ENCODE results near the gene PTDSS2. TPM values are rescaled to one million over a fixed set of nuclear protein-coding genes. Genes with fewer than 3 reads are reported as not detected.

Gene PTDSS2
- total and polyA plus RNA-seq, 10 of the 15 experiments (the other 5 are each of a cell fraction or from before 2014, with no cell fraction given) = 0.39 to 21.1 (median 10.8) TPM

DNA sequence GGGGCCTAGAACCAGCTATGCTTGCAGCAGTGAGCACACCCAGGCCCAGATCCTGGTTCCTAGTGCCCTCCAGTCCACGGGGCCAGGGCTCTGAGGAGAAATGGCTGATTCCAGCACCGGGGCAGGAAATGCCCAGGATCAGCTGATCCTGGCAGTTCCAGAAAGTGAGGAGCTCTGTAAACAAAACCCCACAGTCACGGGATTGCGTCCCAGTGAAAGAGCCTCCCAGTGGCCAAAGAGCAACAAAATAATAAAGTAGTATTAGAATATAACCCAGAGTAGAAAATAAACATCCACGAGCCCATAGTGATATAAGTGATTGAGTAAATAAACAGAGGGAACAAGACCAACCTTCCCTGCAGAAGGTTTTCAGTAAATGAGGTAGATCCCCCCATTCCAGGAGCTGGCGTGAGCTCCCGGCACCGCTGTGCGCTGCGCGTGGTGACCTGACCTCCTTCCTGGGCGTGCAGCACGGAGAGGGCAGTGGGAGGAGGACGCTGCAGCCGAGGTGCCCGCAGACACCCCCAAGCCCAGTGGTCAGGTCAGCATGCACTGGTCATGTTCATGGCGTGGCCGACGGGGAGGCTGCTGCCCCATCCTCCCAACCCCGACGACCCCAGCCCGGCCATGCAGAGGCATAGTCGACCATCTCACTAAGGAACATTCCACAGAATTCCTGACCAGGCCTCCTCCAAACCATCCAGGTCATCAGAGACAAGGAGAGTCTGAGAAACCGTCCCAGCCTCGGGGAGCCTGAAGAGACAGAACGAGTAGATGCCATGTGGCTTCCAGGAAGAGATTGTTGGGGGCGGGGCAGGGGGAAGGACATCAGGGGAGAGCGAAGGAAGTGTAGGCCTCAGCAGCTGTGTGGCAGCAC is 19.8 kb downstream of the PTDSS2 start:
- WGBS (ENCODE audit: insufficient coverage, insufficient replicate concordance, low lambda C conversion rate, missing lambda C conversion rate) = 88% methylated on average over 22 of the region's 28 CpGs
- Histone ChIP-seq H3K9ac (ENCODE audit: control insufficient read depth, insufficient read depth, low read length) (no peak overlapping the region), H3K4me3 (no peak overlapping the region), H2AFZ (ENCODE audit: control insufficient read depth, low read depth, low read length) (no peak overlapping the region), H4K20me1 (ENCODE audit: control insufficient read depth, insufficient read depth) (no peaks in the 10 kb centered on the region), H3K79me2 (ENCODE audit: control insufficient read depth, insufficient read depth, low read length) (no peaks in the 10 kb centered on the region), H3K9me3 (replicated peaks; ENCODE audit: control insufficient read depth, insufficient read depth, low read length) (no peaks in the 10 kb centered on the region), H3K36me3 (ENCODE audit: control insufficient read depth in 2 of 2, insufficient read depth in 2 of 2, low read length in 1 of 2) (no peaks in the 10 kb centered on the region), H3K4me1 (ENCODE audit: control insufficient read depth, insufficient read depth, low read length) (no peaks in the 10 kb centered on the region), H3K27ac (ENCODE audit: control insufficient read depth, insufficient read depth) (no peak overlapping the region), H3K27me3 (replicated peaks in 1 of 2; ENCODE audit: control insufficient read depth in 2 of 2, insufficient read depth in 2 of 2, low read length in 1 of 2) (no peaks in the 10 kb centered on the region), H3K4me2 (ENCODE audit: control insufficient read depth, insufficient read depth) (no peak overlapping the region)
- SMC1A ChIA-PET (ENCODE audit: uncharacterized antibody, unreplicated experiment) = no interaction called here
- intact Hi-C loops (cut with micrococcal nuclease; ENCODE audit: unreplicated experiment) = no loop called here
- ATAC-seq (no peak), FAIRE-seq (no peak), DNase-seq (ENCODE audit: low read depth, low spot score) (no peak)
- no TSS peak for BruUV-seq (replicated peaks)
- CTCF ChIA-PET = no interaction called here
- TF ChIP-seq NFYA (IDR thresholded peaks at IDR 0.05; ENCODE audit: borderline replicate concordance, low read depth, low read length) = no peak
- POLR2A ChIA-PET = no interaction called here
- RAD21 ChIA-PET (ENCODE audit: unreplicated experiment) = no interaction called here
- in situ Hi-C loops (cut with MboI) = no loop called here

DNA sequence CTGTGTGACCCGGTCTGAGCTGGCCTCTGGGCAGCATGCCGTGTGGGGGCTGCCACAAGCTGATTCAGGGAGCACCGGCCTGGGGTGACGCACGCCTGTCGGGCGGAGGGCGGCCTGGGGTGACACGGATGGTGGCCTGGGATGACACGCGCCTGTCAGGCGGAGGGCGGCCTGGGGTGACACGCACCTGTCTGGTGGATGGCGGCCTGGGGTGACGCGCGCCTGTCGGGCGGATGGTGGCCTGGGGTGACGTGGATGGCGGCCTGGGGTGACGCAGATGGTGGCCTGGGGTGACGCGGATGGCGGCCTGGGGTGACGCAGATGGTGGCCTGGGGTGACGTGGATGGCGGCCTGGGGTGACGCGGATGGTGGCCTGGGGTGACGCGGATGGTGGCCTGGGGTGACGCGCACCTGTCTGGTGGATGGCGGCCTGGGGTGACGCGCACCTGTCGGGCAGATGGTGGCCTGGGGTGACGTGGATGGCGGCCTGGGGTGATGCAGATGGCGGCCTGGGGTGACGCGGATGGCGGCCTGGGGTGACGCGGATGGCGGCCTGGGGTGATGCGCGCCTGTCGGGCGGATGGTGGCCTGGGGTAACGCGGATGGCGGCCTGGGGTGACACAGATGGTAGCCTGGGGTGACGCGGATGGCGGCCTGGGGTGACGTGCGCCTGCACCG is 21.5 kb downstream of the PTDSS2 start:
- CTCF ChIA-PET = no interaction called here
- Histone ChIP-seq H3K4me1 (ENCODE audit: control insufficient read depth, insufficient read depth, low read length) (no peaks in the 10 kb centered on the region), H3K27ac (ENCODE audit: control insufficient read depth, insufficient read depth) (no peak overlapping the region), H3K79me2 (ENCODE audit: control insufficient read depth, insufficient read depth, low read length) (no peaks in the 10 kb centered on the region), H3K4me3 (no peak overlapping the region), H3K27me3 (replicated peaks in 1 of 2; ENCODE audit: control insufficient read depth in 2 of 2, insufficient read depth in 2 of 2, low read length in 1 of 2) (no peaks in the 10 kb centered on the region), H3K4me2 (ENCODE audit: control insufficient read depth, insufficient read depth) (no peak overlapping the region), H3K9me3 (replicated peaks; ENCODE audit: control insufficient read depth, insufficient read depth, low read length) (no peaks in the 10 kb centered on the region), H3K9ac (ENCODE audit: control insufficient read depth, insufficient read depth, low read length) (no peak overlapping the region), H3K36me3 (ENCODE audit: control insufficient read depth in 2 of 2, insufficient read depth in 2 of 2, low read length in 1 of 2) (no peaks in the 10 kb centered on the region; a peak in 1 of 4 replicates), H4K20me1 (ENCODE audit: control insufficient read depth, insufficient read depth) (no peaks in the 10 kb centered on the region), H2AFZ (ENCODE audit: control insufficient read depth, low read depth, low read length) (no peak overlapping the region)
- intact Hi-C loops (cut with micrococcal nuclease; ENCODE audit: unreplicated experiment) = no loop called here
- no TSS peak for BruUV-seq (replicated peaks)
- SMC1A ChIA-PET (ENCODE audit: uncharacterized antibody, unreplicated experiment) = no interaction called here
- in situ Hi-C loops (cut with MboI) = no loop called here
- FAIRE-seq (no peak), DNase-seq (ENCODE audit: low read depth, low spot score) (no peak), ATAC-seq (no peak)
- 95% methylated on average over 33 of the region's 61 CpGs for WGBS (ENCODE audit: insufficient coverage, insufficient replicate concordance, low lambda C conversion rate, missing lambda C conversion rate)
- POLR2A ChIA-PET = no interaction called here
- RAD21 ChIA-PET (ENCODE audit: unreplicated experiment) = no interaction called here
- TF ChIP-seq BCL11A (IDR thresholded peaks at IDR 0.05; ENCODE audit: low read depth, low read length) (no peak), EED (IDR thresholded peaks at IDR 0.05; ENCODE audit: low read depth) (no peak), ZNF622 (IDR thresholded peaks at IDR 0.05) (no peak), SMAD1 (IDR thresholded peaks at IDR 0.05; ENCODE audit: low read depth, partially characterized antibody) (no peak), MTA3 (IDR thresholded peaks at IDR 0.05; ENCODE audit: borderline replicate concordance, low read length) (no peak), RFX5 (IDR thresholded peaks at IDR 0.05; ENCODE audit: low read depth, low read length) (no peak)
- TF ChIP-seq, protein P1, sequence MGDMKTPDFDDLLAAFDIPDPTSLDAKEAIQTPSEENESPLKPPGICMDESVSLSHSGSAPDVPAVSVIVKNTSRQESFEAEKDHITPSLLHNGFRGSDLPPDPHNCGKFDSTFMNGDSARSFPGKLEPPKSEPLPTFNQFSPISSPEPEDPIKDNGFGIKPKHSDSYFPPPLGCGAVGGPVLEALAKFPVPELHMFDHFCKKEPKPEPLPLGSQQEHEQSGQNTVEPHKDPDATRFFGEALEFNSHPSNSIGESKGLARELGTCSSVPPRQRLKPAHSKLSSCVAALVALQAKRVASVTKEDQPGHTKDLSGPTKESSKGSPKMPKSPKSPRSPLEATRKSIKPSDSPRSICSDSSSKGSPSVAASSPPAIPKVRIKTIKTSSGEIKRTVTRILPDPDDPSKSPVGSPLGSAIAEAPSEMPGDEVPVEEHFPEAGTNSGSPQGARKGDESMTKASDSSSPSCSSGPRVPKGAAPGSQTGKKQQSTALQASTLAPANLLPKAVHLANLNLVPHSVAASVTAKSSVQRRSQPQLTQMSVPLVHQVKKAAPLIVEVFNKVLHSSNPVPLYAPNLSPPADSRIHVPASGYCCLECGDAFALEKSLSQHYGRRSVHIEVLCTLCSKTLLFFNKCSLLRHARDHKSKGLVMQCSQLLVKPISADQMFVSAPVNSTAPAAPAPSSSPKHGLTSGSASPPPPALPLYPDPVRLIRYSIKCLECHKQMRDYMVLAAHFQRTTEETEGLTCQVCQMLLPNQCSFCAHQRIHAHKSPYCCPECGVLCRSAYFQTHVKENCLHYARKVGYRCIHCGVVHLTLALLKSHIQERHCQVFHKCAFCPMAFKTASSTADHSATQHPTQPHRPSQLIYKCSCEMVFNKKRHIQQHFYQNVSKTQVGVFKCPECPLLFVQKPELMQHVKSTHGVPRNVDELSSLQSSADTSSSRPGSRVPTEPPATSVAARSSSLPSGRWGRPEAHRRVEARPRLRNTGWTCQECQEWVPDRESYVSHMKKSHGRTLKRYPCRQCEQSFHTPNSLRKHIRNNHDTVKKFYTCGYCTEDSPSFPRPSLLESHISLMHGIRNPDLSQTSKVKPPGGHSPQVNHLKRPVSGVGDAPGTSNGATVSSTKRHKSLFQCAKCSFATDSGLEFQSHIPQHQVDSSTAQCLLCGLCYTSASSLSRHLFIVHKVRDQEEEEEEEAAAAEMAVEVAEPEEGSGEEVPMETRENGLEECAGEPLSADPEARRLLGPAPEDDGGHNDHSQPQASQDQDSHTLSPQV (IDR thresholded peaks at IDR 0.05) = no peak

Data from GM12878 (cell line).